H1 (cell line): Measurements from ENCODE around the gene CHN2. TPM values are rescaled to one million over a fixed set of nuclear protein-coding genes. Genes with fewer than 3 reads are reported as not detected.
A peak's percentile ranks its signal among the peaks of the same experiment; 100 is the strongest.

ENCODE experiments used
- CTCF ChIA-PET: fragments of 300-600 bp; sonication (Branson Sonifier 250); formaldehyde crosslinking; loops from one replicate; lab custom pipeline; 2021; ENCODE audit not compliant: partially characterized antibody; lab: Charles Lee
- POLR2A ChIA-PET: fragments of 300-600 bp; sonication (Branson Sonifier 250); formaldehyde crosslinking; loops from one replicate; lab custom pipeline; 2021; ENCODE audit warnings: inconsistent platforms; ENCODE audit not compliant: partially characterized antibody; lab: Charles Lee
- DNase-seq, 2 experiments: peaks; one replicate each; pipeline versions ENCODE4 v3.0.0 to v3.0.0-alpha.2; 2010 to 2022; ENCODE audit warnings: low spot score in 2 of 2, low read depth in 1 of 2, mixed read lengths in 1 of 2
- FAIRE-seq: peaks from 2 replicates; lab custom pipeline; 2011; peaks lifted over from hg19 to GRCh38; lab: Jason Lieb, UNC
- H2AFZ ChIP-seq: 2 replicates; pipeline ENCODE4 v1.8.1; 2012; ENCODE audit warnings: low read length, inconsistent platforms
- H2AK5ac ChIP-seq: 2 replicates; pipeline ENCODE4 v1.6.1; 2013; ENCODE audit warnings: low read depth, low read length
- H2BK120ac ChIP-seq: replicated peaks from 2 replicates; pipeline ENCODE3; 2013; ENCODE audit warnings: low read depth, low read length, inconsistent platforms
- H2BK12ac ChIP-seq: 2 replicates; pipeline ENCODE4 v1.6.1; 2013; ENCODE audit warnings: low read depth, low read length
- H2BK15ac ChIP-seq: 2 replicates; pipeline ENCODE4 v1.6.1; 2013; ENCODE audit warnings: low read length
- H2BK20ac ChIP-seq: 2 replicates; pipeline ENCODE4 v1.6.1; 2013; ENCODE audit warnings: low read length
- H2BK5ac ChIP-seq: 2 replicates; pipeline ENCODE4 v1.6.1; 2013; ENCODE audit warnings: low read depth, low read length
- H3K14ac ChIP-seq: 2 replicates; pipeline ENCODE4 v1.6.1; 2013; ENCODE audit warnings: inconsistent platforms; ENCODE audit not compliant: insufficient read length
- H3K18ac ChIP-seq: 2 replicates; pipeline ENCODE4 v1.6.1; 2013; ENCODE audit warnings: low read length; ENCODE audit errors: extremely low read depth
- H3K23ac ChIP-seq: 2 replicates; pipeline ENCODE4 v1.6.1; 2013; ENCODE audit warnings: inconsistent platforms; ENCODE audit not compliant: insufficient read length
- H3K23me2 ChIP-seq: 2 replicates; pipeline ENCODE4 v1.6.1; 2013; ENCODE audit warnings: low read depth, low read length
- H3K27ac ChIP-seq: 2 replicates; pipeline ENCODE4 v1.6.1; 2011; ENCODE audit warnings: low read depth, low read length, inconsistent platforms
- H3K27me3 ChIP-seq, 4 experiments: replicated peaks in 1 of 4; 1 replicate in 1 of 4; 2 replicates in 3 of 4; pipeline versions ENCODE4 v1.6.1 to v1.8.1; 2011 to 2013; ENCODE audit warnings: low read length in 3 of 4, mild to moderate bottlenecking in 3 of 4, inconsistent platforms in 2 of 4, mixed read lengths in 2 of 4, moderate library complexity in 1 of 4; ENCODE audit not compliant: control insufficient read depth in 3 of 4, insufficient read depth in 3 of 4; ENCODE audit errors: extremely low read depth in 1 of 4
- H3K36me3 ChIP-seq, 4 experiments: 2 replicates each; pipeline versions ENCODE4 v1.6.1 to v1.8.1; 2011 to 2013; ENCODE audit warnings: mild to moderate bottlenecking in 4 of 4, low read length in 3 of 4, moderate library complexity in 2 of 4, control low read depth in 1 of 4, inconsistent platforms in 1 of 4; ENCODE audit not compliant: insufficient read depth in 4 of 4, control insufficient read depth in 2 of 4
- H3K4ac ChIP-seq: replicated peaks from 2 replicates; pipeline ENCODE3; 2013; ENCODE audit warnings: low read length, low read depth, mixed read lengths, inconsistent platforms; ENCODE audit not compliant: insufficient read length
- H3K4me1 ChIP-seq, 4 experiments: replicated peaks in 1 of 4; 1 replicate in 1 of 4; 2 replicates in 3 of 4; pipeline versions ENCODE4 v1.6.1 to v1.8.1; 2011 to 2013; ENCODE audit warnings: low read length in 3 of 4, inconsistent platforms in 2 of 4, mixed read lengths in 1 of 4; ENCODE audit not compliant: insufficient read depth in 4 of 4, control insufficient read depth in 3 of 4
- H3K4me2 ChIP-seq, 2 experiments: 2 replicates each; pipeline versions ENCODE4 v1.6.1 to v1.8.1; 2011 to 2013; ENCODE audit warnings: low read depth in 2 of 2, low read length in 2 of 2, control low read depth in 1 of 2, inconsistent platforms in 1 of 2, mild to moderate bottlenecking in 1 of 2; ENCODE audit not compliant: insufficient read depth in 1 of 2
- H3K4me3 ChIP-seq, 4 experiments: fragments of 200-600, 300-600 bp in 1 of 4; sonication (generic), shearing (Covaris generic), sonication (Bioruptor Twin) in 1 of 4; 2 replicates each; pipeline versions ENCODE4 v1.5.1 to v1.8.1; 2011 to 2016; ENCODE audit warnings: low read length in 4 of 4, low read depth in 3 of 4, control low read depth in 2 of 4, inconsistent platforms in 2 of 4, mild to moderate bottlenecking in 2 of 4, mixed read lengths in 1 of 4, moderate library complexity in 1 of 4; ENCODE audit not compliant: insufficient read depth in 2 of 4; ENCODE audit errors: extremely low read depth in 1 of 4
- H3K56ac ChIP-seq: replicated peaks from 2 replicates; pipeline ENCODE3; 2013; ENCODE audit warnings: low read depth, mild to moderate bottlenecking, mixed read lengths, low read length, inconsistent platforms; ENCODE audit not compliant: insufficient read length
- H3K79me1 ChIP-seq: 2 replicates; pipeline ENCODE4 v1.6.1; 2013; ENCODE audit warnings: low read depth, low read length, control low read depth
- H3K79me2 ChIP-seq, 2 experiments: 2 replicates each; pipeline versions ENCODE4 v1.6.1 to v1.8.1; 2012 to 2013; ENCODE audit warnings: low read length in 2 of 2, mild to moderate bottlenecking in 2 of 2, inconsistent platforms in 1 of 2; ENCODE audit not compliant: insufficient read depth in 2 of 2, control insufficient read depth in 1 of 2
- H3K9ac ChIP-seq, 4 experiments: replicated peaks in 1 of 4; 1 replicate in 1 of 4; 2 replicates in 3 of 4; pipeline versions ENCODE4 v1.6.1 to v1.8.1; 2011 to 2013; ENCODE audit warnings: low read depth in 3 of 4, low read length in 3 of 4, control low read depth in 2 of 4, mild to moderate bottlenecking in 2 of 4, moderate library complexity in 2 of 4, inconsistent platforms in 1 of 4; ENCODE audit errors: extremely low read depth in 1 of 4
- H3K9me3 ChIP-seq, 2 experiments: 2 replicates each; pipeline versions ENCODE4 v1.6.1 to v1.8.1; 2012 to 2013; ENCODE audit warnings: mild to moderate bottlenecking in 2 of 2, moderate library complexity in 2 of 2, control low read depth in 1 of 2, inconsistent platforms in 1 of 2, low read depth in 1 of 2, low read length in 1 of 2, mixed read lengths in 1 of 2; ENCODE audit not compliant: insufficient read depth in 2 of 2
- H4K20me1 ChIP-seq, 2 experiments: replicated peaks in 1 of 2; 2 replicates each; pipeline versions ENCODE3 to v1.8.1; 2011 to 2013; ENCODE audit warnings: inconsistent platforms in 2 of 2, low read length in 2 of 2, mild to moderate bottlenecking in 1 of 2; ENCODE audit not compliant: insufficient read depth in 2 of 2, control insufficient read depth in 1 of 2
- H4K5ac ChIP-seq: 2 replicates; pipeline ENCODE4 v1.6.1; 2013; ENCODE audit warnings: low read length, low read depth, mixed read lengths, inconsistent platforms; ENCODE audit not compliant: insufficient read length
- H4K8ac ChIP-seq: 2 replicates; pipeline ENCODE4 v1.8.0; 2013; ENCODE audit warnings: mild to moderate bottlenecking, moderate library complexity, low read length, inconsistent platforms; ENCODE audit not compliant: insufficient read depth; ENCODE audit errors: extremely low read depth
- H4K91ac ChIP-seq: replicated peaks from 2 replicates; pipeline ENCODE3; 2013; ENCODE audit warnings: low read length, mixed read lengths, inconsistent platforms; ENCODE audit not compliant: insufficient read length
- ASH2L ChIP-seq: fragments of 200-600, 300-600 bp; sonication (generic); IDR thresholded peaks from one replicate; pipeline ENCODE4 v1.7.1; 2017; ENCODE audit warnings: low read length
- CBX5 ChIP-seq: fragments of 300-800, 300-1000 bp; sonication (generic); IDR thresholded peaks from 2 replicates; pipeline ENCODE4 v1.7.1; 2016; ENCODE audit warnings: antibody characterized with exemption, low read length, low read depth
- CBX8 ChIP-seq: fragments of 300-800, 300-1000 bp; sonication (generic); IDR thresholded peaks from 2 replicates; pipeline ENCODE4 v1.7.1; 2016; ENCODE audit warnings: low read depth, low read length, borderline replicate concordance
- EZH2 ChIP-seq: fragments of 200-600 bp; sonication (generic); IDR thresholded peaks from 2 replicates; pipeline ENCODE4 v1.7.1; 2012; ENCODE audit warnings: low read depth, mild to moderate bottlenecking, moderate library complexity, low read length, inconsistent platforms; ENCODE audit not compliant: severe bottlenecking
- HDAC2 ChIP-seq, 2 experiments: fragments of 300-600 bp in 1 of 2; sonication (generic) in 1 of 2; IDR thresholded peaks; 2 replicates each; pipeline ENCODE4 v1.6.1; 2011 to 2012; ENCODE audit warnings: low read depth in 2 of 2, low read length in 2 of 2, mild to moderate bottlenecking in 2 of 2, moderate library complexity in 2 of 2, borderline replicate concordance in 1 of 2, inconsistent platforms in 1 of 2
- HDAC6 ChIP-seq: IDR thresholded peaks from one replicate; pipeline ENCODE4 v1.7.1; 2012; ENCODE audit warnings: low read depth, mild to moderate bottlenecking, inconsistent platforms, low read length, moderate library complexity
- JUND ChIP-seq: IDR thresholded peaks from 2 replicates; pipeline ENCODE4 v1.6.1; 2011; ENCODE audit warnings: mild to moderate bottlenecking, improper control_type of control experiment, low read length
- KDM1A ChIP-seq: fragments of 200-600, 300-600 bp; sonication (generic); IDR thresholded peaks from 2 replicates; pipeline ENCODE4 v1.7.1; 2016; ENCODE audit warnings: mild to moderate bottlenecking, low read length, borderline replicate concordance
- KDM5A ChIP-seq: fragments of 200-600 bp; IDR thresholded peaks from 2 replicates; pipeline ENCODE4 v1.7.1; 2012; ENCODE audit warnings: mild to moderate bottlenecking, low read length, inconsistent platforms, mixed read lengths
- MAFK ChIP-seq: IDR thresholded peaks from 2 replicates; pipeline ENCODE4 v1.6.1; 2012; ENCODE audit warnings: low read depth, mild to moderate bottlenecking, improper control_type of control experiment, low read length
- POLR2AphosphoS5 ChIP-seq: IDR thresholded peaks from 2 replicates; pipeline ENCODE4 v1.6.1; 2011; ENCODE audit warnings: low read depth, low read length
- SIX5 ChIP-seq: IDR thresholded peaks from 2 replicates; pipeline ENCODE4 v1.6.1; 2011; ENCODE audit warnings: mild to moderate bottlenecking, low read depth, low read length
- TAF1 ChIP-seq: IDR thresholded peaks from 2 replicates; pipeline ENCODE4 v1.6.1; 2011; ENCODE audit warnings: mild to moderate bottlenecking, low read depth, low read length
- TEAD4 ChIP-seq: IDR thresholded peaks from 2 replicates; pipeline ENCODE4 v1.6.1; 2012; ENCODE audit warnings: low read depth, low read length, inconsistent platforms, mixed read lengths
- ZNF274 ChIP-seq: IDR thresholded peaks from 2 replicates; pipeline ENCODE4 v1.7.0; 2012; ENCODE audit warnings: low read length, borderline replicate concordance; ENCODE audit errors: extremely low read depth
- WGBS, 2 experiments: shearing (Covaris generic) in 1 of 2; methylation state at CpG; one replicate each; pipeline versions ENCODE4 v1.1.6 to v1.1.7; 2013 to 2015; ENCODE audit warnings: low lambda C conversion rate in 2 of 2, mixed read lengths in 2 of 2, inconsistent platforms in 1 of 2, low coverage in 1 of 2, missing lambda C conversion rate in 1 of 2; ENCODE audit not compliant: insufficient replicate concordance in 2 of 2, insufficient coverage in 1 of 2, insufficient read length in 1 of 2; ENCODE audit errors: extremely low coverage in 1 of 2, missing lambda C conversion rate in 1 of 2; 5-methylcytosine and 5-hydroxymethylcytosine counted together
- polyA plus RNA-seq, 7 experiments: library from polyadenylated mRNA; depleted of rRNA in 3 of 7; stranded (reverse) in 5 of 7; unstranded in 2 of 7; fragments of >200 nt in 5 of 7; fragments of 200-250 nt in 2 of 7; gene quantifications; 1 replicate in 5 of 7; 2 replicates in 1 of 7; 4 replicates in 1 of 7; pipeline versions ENCODE4 v1.2.1 to v1.2.3, GENCODE V29; 2011 to 2013; ENCODE audit warnings: missing spikeins in 2 of 7, mixed read lengths in 2 of 7
- total RNA-seq: library from RNA; stranded (reverse); fragmentation: NEBNext Ultra II Directional; extraction: Animal tissue kit (Norgen Biotek cat#: 25700); gene quantifications from 2 replicates; pipeline ENCODE4 v1.2.1, GENCODE V29; 2021

The CHN2 gene
- total and polyA plus RNA-seq, 2 of the 8 experiments (the other 6 are each of a cell fraction or from before 2014, with no cell fraction given), result 2.9 to 4.8 TPM

GRCh38 chr7:29365423-29365822 lies 170.8 kb downstream of the CHN2 start:
- Histone ChIP-seq H2BK120ac (no peak overlapping the region), H3K23ac (no peak overlapping the region), H3K27me3 (no peaks in the 10 kb centered on the region), H4K20me1 (no peaks in the 10 kb centered on the region), H4K91ac (peak overlapping the region; percentile 13), H2AFZ (no peak overlapping the region), H4K8ac (no peak overlapping the region), H3K4ac (no peak overlapping the region), H2BK12ac (no peak overlapping the region), H3K4me2 (no peak overlapping the region), H2BK20ac (no peak overlapping the region), H3K56ac (no peak overlapping the region), H3K4me1 (peaks cover 0 to 5% (median 3%) of the 10 kb centered on the region in 4 experiments; a peak in 2 of 7 replicates), H3K79me1 (no peaks in the 10 kb centered on the region), H3K9me3 (no peaks in the 10 kb centered on the region), H3K23me2 (no peaks in the 10 kb centered on the region), H3K79me2 (no peaks in the 10 kb centered on the region), H3K36me3 (no peaks in the 10 kb centered on the region), H2BK15ac (no peak overlapping the region), H3K14ac (no peak overlapping the region), H3K27ac (no peak overlapping the region), H4K5ac (no peak overlapping the region), H3K4me3 (no peak overlapping the region), H2AK5ac (0 out of 2 replicates have a peak overlapping the region, but pooled peaks have one; percentile 42), H2BK5ac (no peak overlapping the region; the same call in 1 of the 2 replicates), H3K9ac (no peak overlapping the region), H3K18ac (no peak overlapping the region)
- DNase-seq, result no peak
- no peak for FAIRE-seq
- POLR2A ChIA-PET, result interaction anchor here (1.3 kb wide), 1 partner anchor 10 kb away, joined by 3 read pairs; no protein-coding TSS in a partner anchor
- CTCF ChIA-PET, result interaction anchor here (2.4 kb wide), 1 partner anchor 175 kb away, joined by 6 read pairs; no protein-coding TSS in a partner anchor
- WGBS, 2 experiments, result 92% methylated on average over 1 of the region's 1 CpG; no CpG with 5 or more reads in 1 of the 2 experiments
- no peak for TF ChIP-seq TEAD4
- TF ChIP-seq MAFK, result no peak
- TF ChIP-seq ZNF274, result no peak
- no peak for TF ChIP-seq HDAC2 (IDR thresholded peaks at IDR 0.05; ENCODE audit: borderline replicate concordance in 1 of 2, low read depth in 2 of 2, low read length in 2 of 2)
- TF ChIP-seq HDAC6, result no peak
- no peak for TF ChIP-seq KDM5A
- TF ChIP-seq CBX8, result no peak
- TF ChIP-seq TAF1, result no peak
- no peak for TF ChIP-seq EZH2
- TF ChIP-seq JUND, result no peak
- TF ChIP-seq KDM1A, result no peak
- no peak for TF ChIP-seq CBX5
- no peak for TF ChIP-seq SIX5
- no peak for TF ChIP-seq POLR2AphosphoS5
- TF ChIP-seq ASH2L, result no peak
